Right atrium auricular region (tissue), 2 donors: Measurements from ENCODE around the gene HPCAL1. TPM values are rescaled to one million over a fixed set of nuclear protein-coding genes. Genes with fewer than 3 reads are reported as not detected.

Experiments used
- DNase-seq: peaks from one replicate; pipeline ENCODE4 v3.0.0-alpha.2; 2019; ENCODE audit warnings: low spot score
- H3K27ac ChIP-seq, 2 donors: fragments of 200-600 bp; sonication (generic); 1 replicate in 1 of 2; 2 replicates in 1 of 2; pipeline ENCODE4 v1.5.1; 2016 to 2019
- H3K27me3 ChIP-seq, 2 donors: fragments of 200-600 bp; sonication (generic); one replicate each; pipeline versions ENCODE4 v1.5.1 to v1.6.0; 2017 to 2019
- H3K36me3 ChIP-seq: fragments of 200-600 bp; sonication (generic); one replicate; pipeline ENCODE4 v1.5.1; 2016
- H3K4me1 ChIP-seq, 2 donors: fragments of 200-600 bp; sonication (generic); one replicate each; pipeline versions ENCODE4 v1.5.1 to v1.6.0; 2017 to 2019
- H3K4me3 ChIP-seq, 2 donors: fragments of 200-600 bp; sonication (generic); 1 replicate in 1 of 2; 2 replicates in 1 of 2; pipeline ENCODE4 v1.5.1; 2017 to 2019; ENCODE audit warnings: mild to moderate bottlenecking in 1 of 2, moderate library complexity in 1 of 2
- H3K9me3 ChIP-seq, 2 donors: fragments of 200-600 bp; sonication (generic); one replicate each; pipeline ENCODE4 v1.5.1; 2019
- total RNA-seq, 2 donors: library from RNA; depleted of rRNA; stranded (reverse); fragments of >200 nt; gene quantifications; one replicate each; pipeline ENCODE4 v1.1.0, GENCODE V29; 2016
- TF ChIP-seq, protein P1 (sequence below), 2 donors: fragments of 200-600 bp; sonication (generic); IDR thresholded peaks; one replicate each; pipeline ENCODE4 v1.5.1; 2019; ENCODE audit warnings: antibody characterized with exemption in 2 of 2

The HPCAL1 gene
- total RNA-seq, 2 donors from 2014 or later, result 28.7 to 35.5 TPM

DNA sequence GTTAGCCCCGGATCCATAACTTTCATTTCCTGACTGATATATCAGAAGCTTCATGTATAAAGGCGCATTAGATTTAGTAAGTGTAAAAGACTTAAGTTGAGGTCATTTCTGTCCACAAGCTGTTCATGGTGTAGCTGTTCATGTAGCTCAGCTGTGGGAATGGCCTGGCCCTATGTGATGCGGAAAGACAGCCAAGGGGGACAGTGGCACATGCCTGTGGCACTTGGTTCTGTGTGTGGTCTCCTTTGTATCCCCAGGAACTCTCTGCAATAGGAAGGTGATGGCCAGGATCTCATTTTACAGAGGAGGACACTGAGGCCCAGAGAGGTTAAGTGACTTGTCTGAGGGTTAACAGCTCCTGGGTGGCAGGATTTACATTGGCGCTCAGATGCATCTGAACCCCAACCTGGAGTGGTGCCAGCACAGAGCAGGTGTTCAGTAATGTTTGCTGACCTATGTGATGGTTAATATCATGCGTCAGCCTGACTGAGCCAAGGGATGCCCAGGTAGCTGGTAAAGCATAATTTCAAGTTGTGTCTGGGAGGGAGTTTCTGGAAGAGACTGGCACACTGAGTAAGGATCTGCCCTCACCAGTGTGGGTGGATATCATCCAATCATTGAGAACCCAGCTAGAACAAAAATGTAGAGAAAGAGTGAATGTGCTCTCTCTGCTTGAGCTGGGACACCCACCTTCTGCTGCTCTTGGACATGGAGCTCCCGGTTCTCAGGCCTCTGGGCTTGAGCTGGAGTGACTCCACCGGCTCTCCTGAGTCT, 25.4 kb downstream of the HPCAL1 start:
- H3K36me3 ChIP-seq, result no peaks in the 10 kb centered on the region
- no peak overlapping the region for H3K27ac ChIP-seq
- DNase-seq, result no peak
- TF ChIP-seq, protein P1, sequence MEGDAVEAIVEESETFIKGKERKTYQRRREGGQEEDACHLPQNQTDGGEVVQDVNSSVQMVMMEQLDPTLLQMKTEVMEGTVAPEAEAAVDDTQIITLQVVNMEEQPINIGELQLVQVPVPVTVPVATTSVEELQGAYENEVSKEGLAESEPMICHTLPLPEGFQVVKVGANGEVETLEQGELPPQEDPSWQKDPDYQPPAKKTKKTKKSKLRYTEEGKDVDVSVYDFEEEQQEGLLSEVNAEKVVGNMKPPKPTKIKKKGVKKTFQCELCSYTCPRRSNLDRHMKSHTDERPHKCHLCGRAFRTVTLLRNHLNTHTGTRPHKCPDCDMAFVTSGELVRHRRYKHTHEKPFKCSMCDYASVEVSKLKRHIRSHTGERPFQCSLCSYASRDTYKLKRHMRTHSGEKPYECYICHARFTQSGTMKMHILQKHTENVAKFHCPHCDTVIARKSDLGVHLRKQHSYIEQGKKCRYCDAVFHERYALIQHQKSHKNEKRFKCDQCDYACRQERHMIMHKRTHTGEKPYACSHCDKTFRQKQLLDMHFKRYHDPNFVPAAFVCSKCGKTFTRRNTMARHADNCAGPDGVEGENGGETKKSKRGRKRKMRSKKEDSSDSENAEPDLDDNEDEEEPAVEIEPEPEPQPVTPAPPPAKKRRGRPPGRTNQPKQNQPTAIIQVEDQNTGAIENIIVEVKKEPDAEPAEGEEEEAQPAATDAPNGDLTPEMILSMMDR (IDR thresholded peaks at IDR 0.05), result no peak
- no peaks in the 10 kb centered on the region for H3K27me3 ChIP-seq
- no peak overlapping the region for H3K4me3 ChIP-seq
- H3K9me3 ChIP-seq, result no peaks in the 10 kb centered on the region
- H3K4me1 ChIP-seq, result peaks cover 0 to 61% of the 10 kb centered on the region in 2 donors

DNA sequence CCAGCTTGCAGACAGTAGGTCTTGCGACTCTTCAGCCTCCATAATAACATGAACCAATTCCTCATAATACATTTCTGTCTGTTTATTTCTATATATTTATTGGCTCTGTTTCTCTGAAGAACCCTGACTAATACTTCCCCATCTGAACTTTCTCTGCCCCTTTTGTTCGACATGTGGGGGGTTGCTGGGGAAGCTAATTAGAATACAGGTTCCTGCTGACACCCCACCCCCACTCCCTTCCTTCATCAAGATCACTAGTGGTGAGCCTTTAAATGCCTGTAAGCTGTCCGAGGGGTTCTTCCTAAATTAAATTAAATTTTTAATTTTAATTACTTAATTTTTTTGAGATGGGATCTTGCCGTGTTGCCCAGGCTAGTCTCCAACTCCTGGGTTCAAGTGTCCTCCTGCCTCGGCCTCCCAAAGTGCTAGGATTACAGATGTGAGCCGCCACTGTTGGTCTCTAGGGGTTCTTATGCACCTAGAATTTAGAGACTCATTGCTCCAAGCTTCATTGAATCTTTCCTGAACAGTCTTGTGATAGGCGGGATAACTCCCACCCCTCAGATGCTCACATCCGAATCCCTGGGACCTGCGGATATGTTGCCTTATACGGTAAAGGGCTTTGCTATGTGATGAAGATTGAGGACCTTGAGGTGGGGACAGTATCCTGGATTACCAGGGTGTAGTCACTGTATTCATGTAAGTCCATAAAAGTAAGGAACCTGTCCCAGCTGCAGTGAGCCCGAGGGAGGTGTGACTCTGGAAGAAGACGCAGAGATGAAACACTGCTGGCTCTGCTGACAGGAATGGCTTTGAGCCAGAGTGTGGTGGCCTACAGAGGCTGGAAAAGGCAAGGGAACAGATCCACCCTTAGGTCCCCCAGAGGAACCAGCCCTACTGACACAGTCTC, 26.2 kb downstream of the HPCAL1 start:
- Histone ChIP-seq H3K9me3 (no peaks in the 10 kb centered on the region), H3K27me3 (no peaks in the 10 kb centered on the region), H3K36me3 (no peaks in the 10 kb centered on the region), H3K4me3 (no peak overlapping the region), H3K4me1 (peaks cover 0 to 62% of the 10 kb centered on the region in 2 donors), H3K27ac (no peak overlapping the region)
- TF ChIP-seq, protein P1 (IDR thresholded peaks at IDR 0.05), result no peak
- no peak for DNase-seq

DNA sequence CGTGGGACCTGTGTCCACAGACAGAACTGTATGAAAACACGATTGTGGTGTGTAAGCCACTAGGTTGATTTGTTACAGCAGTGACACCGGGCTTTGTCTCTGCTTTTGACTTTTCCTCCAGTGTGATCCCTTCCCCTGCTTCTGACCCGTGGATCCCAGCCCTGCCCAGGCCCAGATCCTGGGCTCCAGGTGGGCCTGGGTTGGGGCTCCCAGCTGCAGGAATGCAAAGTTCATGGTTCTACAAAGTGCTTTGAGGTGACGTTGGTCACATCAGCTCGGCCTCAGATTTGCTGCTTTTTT, 26.8 kb downstream of the HPCAL1 start:
- no peak for DNase-seq
- no peaks in the 10 kb centered on the region for H3K9me3 ChIP-seq
- peaks cover 0 to 57% of the 10 kb centered on the region in 2 donors for H3K4me1 ChIP-seq
- no peaks in the 10 kb centered on the region for H3K36me3 ChIP-seq
- TF ChIP-seq, protein P1 (IDR thresholded peaks at IDR 0.05), result no peak
- H3K4me3 ChIP-seq, result no peak overlapping the region
- no peaks in the 10 kb centered on the region for H3K27me3 ChIP-seq
- H3K27ac ChIP-seq, result peak overlapping the region in 1 of 2 donors; percentile 22

DNA sequence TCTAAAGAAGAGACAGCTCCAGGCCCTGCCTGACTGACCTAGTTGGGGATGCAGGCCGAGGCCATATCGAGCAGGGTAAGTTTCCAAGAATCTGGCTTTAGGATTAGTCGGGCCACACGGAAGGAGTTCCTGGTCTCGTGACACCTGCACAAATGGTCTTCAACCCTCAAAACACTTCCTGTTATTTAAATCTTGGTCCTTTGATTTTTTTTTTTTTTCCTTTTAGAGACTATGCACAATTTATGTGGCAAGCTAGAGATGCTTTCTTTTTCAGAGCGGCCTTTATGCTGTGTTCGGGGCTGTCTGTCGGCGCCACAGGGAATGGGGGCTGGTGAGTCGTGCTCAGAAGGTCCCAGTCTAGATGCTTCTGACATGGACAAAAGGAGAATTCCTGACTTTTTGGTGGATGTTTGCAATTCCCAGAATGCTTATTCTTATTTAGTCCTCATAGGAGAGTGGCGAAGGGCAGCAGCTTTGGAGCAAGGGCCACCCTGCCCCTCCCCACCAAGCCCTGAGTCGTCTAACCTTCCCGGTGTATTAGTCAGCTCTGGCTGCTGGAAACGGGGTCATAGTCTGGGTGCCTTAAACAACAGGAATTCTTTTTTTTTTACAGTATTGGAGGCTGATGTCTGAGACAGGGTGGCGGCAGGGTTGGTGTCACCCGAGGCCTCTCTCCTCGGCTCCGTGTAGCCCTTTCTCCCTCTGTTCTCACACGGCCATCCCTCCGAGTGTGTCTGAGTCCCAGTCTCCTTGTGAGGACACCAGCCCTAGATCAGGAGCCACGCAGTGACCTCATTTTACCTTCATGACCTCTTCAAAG, 27.4 kb downstream of the HPCAL1 start:
- peak overlapping the region in 1 of 2 donors; percentile 21 for H3K4me3 ChIP-seq
- H3K36me3 ChIP-seq, result no peaks in the 10 kb centered on the region
- peaks cover 0 to 57% of the 10 kb centered on the region in 2 donors for H3K4me1 ChIP-seq
- no peaks in the 10 kb centered on the region for H3K27me3 ChIP-seq
- H3K9me3 ChIP-seq, result peaks cover 0 to 4% of the 10 kb centered on the region in 2 donors
- H3K27ac ChIP-seq, result peak overlapping the region in 1 of 2 donors; percentile 22
- DNase-seq, result no peak
- TF ChIP-seq, protein P1 (IDR thresholded peaks at IDR 0.05), result no peak

DNA sequence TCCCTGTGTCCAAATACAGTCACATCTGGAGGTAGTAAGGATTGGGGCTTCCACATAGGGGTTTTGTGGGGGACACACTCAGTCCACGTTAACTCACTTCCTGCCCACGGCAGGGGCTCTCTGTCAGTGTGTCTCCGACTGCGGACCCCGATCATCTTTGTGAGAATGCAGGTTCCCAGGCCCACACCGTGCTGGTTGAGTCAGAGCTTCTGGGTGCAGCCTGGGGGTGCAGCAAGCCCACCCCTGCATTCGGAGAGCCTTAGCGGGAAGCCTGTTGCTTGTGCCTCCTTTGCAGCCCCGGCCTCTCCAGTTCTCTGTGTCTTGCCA, 28.0 kb downstream of the HPCAL1 start:
- Histone ChIP-seq H3K27ac (no peak overlapping the region), H3K4me3 (peak overlapping the region in 1 of 2 donors; percentile 21), H3K4me1 (peaks cover 0 to 56% of the 10 kb centered on the region in 2 donors), H3K9me3 (peaks cover 0 to 10% of the 10 kb centered on the region in 2 donors), H3K36me3 (no peaks in the 10 kb centered on the region), H3K27me3 (no peaks in the 10 kb centered on the region)
- TF ChIP-seq, protein P1 (IDR thresholded peaks at IDR 0.05), result no peak
- DNase-seq, result no peak
